Measurements from ENCODE around the gene FARSA. TPM values are rescaled to one million over a fixed set of nuclear protein-coding genes. Genes with fewer than 3 reads are reported as not detected.
A peak's percentile ranks its signal among the peaks of the same experiment; 100 is the strongest.

The FARSA gene
- total RNA-seq, 4 donors from 2014 or later, result 4.6 to 47.8 (median 20.5) TPM

DNA sequence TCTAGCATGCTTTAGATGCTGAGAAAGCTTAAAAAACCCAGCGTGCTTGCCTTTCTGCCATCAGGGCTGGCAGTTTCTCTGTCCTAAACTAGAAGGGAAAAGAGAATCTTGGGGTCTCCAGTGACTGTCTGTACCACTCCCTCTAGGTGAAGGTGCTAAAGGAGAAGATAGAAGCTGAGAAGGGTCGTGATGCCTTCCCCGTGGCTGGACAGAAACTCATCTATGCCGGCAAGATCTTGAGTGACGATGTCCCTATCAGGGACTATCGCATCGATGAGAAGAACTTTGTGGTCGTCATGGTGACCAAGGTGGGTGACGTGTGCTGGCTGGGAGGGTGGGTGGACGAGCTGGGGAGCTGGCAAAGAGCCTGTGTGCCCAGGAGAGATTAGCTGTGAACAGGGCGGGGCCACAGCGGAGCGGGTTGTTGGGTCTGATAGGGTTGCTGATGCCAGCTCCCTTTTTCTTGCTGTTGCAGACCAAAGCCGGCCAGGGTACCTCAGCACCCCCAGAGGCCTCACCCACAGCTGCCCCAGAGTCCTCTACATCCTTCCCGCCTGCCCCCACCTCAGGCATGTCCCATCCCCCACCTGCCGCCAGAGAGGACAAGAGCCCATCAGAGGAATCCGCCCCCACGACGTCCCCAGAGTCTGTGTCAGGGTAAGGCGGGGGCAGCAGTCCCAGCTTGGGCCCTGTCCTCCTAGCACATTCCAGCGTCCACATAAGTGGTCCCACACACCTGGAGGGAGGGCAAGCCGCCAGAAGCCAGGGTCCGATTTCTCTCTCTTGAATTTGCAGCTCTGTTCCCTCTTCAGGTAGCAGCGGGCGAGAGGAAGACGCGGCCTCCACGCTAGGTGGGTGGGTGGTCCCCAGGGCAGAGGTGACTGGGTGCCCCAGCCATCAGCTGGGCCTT is 14.4 kb upstream of the FARSA start:
- Histone ChIP-seq H3K27me3 (no peaks in the 10 kb centered on the region), H3K36me3 (no peaks in the 10 kb centered on the region), H3K4me1 (no peaks in the 10 kb centered on the region), H3K4me3 (no peak overlapping the region), H3K27ac (no peak overlapping the region), H3K9me3 (no peaks in the 10 kb centered on the region)
- no peak for TF ChIP-seq POLR2A (IDR thresholded peaks at IDR 0.05)
- TF ChIP-seq, protein P1, sequence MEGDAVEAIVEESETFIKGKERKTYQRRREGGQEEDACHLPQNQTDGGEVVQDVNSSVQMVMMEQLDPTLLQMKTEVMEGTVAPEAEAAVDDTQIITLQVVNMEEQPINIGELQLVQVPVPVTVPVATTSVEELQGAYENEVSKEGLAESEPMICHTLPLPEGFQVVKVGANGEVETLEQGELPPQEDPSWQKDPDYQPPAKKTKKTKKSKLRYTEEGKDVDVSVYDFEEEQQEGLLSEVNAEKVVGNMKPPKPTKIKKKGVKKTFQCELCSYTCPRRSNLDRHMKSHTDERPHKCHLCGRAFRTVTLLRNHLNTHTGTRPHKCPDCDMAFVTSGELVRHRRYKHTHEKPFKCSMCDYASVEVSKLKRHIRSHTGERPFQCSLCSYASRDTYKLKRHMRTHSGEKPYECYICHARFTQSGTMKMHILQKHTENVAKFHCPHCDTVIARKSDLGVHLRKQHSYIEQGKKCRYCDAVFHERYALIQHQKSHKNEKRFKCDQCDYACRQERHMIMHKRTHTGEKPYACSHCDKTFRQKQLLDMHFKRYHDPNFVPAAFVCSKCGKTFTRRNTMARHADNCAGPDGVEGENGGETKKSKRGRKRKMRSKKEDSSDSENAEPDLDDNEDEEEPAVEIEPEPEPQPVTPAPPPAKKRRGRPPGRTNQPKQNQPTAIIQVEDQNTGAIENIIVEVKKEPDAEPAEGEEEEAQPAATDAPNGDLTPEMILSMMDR (IDR thresholded peaks at IDR 0.05), result no peak
- no peak for DNase-seq
- intact Hi-C loops (cut with DNase I; ENCODE audit: low total_unique reads), result no loop called here

DNA sequence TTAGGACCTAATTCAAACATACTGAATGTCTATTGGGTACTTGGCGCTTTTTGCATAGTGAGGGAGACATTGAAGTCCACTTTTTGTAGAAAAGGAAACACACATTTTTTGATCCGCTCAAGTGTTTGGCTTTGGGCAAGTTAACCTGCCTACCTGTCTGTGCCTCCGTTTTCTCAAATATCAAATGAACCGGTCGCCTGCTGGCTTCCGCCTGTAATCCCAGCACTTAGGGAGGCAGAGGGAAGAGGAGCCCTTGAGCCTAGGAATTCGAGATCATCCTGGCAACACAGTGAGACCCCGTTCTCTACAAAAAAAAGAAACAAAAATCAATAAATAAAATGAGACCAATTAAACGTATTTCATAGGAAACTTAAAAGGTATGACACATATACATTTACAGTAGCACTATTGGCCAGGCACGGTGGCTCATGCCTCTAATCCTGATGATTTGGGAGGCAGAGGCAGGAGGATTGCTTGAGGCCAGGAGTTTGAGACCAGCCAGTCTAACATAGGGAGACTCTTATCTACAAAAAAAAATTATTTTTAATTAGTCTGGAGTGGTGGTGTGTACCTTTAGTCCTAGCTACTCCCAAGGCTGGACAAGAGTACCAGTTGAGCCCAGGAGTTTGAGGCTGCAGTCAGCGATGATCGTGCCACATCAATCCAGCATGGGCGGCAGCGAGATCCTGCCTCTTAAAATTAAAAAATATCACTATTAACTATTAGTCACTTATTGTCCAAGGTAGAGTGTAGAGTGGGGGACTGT is 13.4 kb upstream of the FARSA start:
- Histone ChIP-seq H3K36me3 (no peaks in the 10 kb centered on the region), H3K4me1 (no peaks in the 10 kb centered on the region), H3K4me3 (peak overlapping the region; percentile 77 to 99), H3K27me3 (no peaks in the 10 kb centered on the region), H3K9me3 (no peaks in the 10 kb centered on the region), H3K27ac (peak overlapping the region; percentile 72 to 99)
- no peak for DNase-seq
- no peak for TF ChIP-seq POLR2A (IDR thresholded peaks at IDR 0.05)
- TF ChIP-seq, protein P1 (IDR thresholded peaks at IDR 0.05), result no peak
- intact Hi-C loops (cut with DNase I; ENCODE audit: low total_unique reads), result no loop called here

DNA sequence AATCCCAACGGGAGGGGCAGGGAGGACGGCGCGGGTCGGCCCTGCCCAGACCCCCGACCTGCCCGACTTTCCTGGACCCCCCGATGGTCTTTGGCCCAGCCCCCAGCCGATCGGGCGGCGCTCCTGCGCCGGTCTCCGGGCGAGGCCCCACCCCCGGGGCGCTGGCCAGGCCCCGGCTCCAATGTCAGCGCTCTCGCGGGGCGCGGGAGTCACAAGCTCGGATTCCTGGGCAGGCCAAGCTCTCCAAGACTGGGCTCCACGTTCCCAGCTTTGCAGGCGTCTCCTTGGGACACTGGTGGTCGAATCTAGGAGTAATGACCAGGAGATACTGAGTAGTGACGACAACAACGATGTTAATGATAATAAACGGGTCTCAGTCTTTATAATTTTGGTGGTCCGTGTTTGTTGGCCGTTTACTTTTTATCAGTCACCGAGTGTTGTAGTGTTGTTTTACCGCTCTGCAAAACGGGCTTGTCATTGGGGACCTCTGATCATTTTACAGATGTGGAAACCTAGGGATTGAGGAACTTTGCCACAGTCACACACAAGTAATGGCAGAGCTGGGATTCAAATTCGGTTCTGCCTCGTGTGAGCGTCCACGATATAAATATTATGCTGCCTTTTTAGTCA is 12.7 kb upstream of the FARSA start:
- intact Hi-C loops (cut with DNase I; ENCODE audit: low total_unique reads), result no loop called here
- H3K27me3 ChIP-seq, result no peaks in the 10 kb centered on the region
- H3K9me3 ChIP-seq, result no peaks in the 10 kb centered on the region
- H3K27ac ChIP-seq, result peak overlapping the region; percentile 72 to 99
- DNase-seq, result peak; percentile 52 to 72
- peak overlapping the region; percentile 77 to 99 for H3K4me3 ChIP-seq
- no peaks in the 10 kb centered on the region for H3K4me1 ChIP-seq
- TF ChIP-seq POLR2A (IDR thresholded peaks at IDR 0.05), result no peak
- TF ChIP-seq, protein P1 (IDR thresholded peaks at IDR 0.05), result no peak
- H3K36me3 ChIP-seq, result no peaks in the 10 kb centered on the region

DNA sequence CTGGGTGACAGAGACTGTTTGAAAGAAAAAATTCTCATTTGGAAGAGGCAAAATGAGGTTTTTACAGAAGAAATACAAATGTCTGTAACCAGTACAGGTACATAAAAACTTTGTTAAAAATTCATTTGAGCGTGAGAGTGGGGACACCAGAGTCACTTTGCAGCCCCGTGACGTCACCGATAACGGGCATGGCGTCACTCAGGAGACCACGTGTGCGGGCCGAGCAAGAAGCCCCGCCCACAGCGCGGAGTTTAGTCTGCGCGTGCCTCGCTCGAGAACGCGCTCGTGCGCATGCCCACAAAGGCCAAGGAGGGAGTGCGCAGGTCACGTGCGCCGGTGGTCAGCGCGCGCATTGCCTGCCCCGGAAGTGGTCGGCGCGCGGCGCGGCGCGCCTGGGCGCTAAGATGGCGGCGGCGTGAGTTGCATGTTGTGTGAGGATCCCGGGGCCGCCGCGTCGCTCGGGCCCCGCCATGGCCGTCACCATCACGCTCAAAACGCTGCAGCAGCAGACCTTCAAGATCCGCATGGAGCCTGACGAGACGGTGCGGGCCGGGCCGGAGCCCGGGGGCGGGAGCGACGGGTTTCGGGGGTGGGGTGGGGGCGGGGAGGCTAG is 12.1 kb upstream of the FARSA start, which contains the start of gene RAD23A:
Gene RAD23A (plus strand): TSS at position 384 of the 613 bp plus-strand sequence. CDS start 87 bp downstream, at position 471.
- Histone ChIP-seq H3K4me3 (peak within 1 kb of the TSS; percentile 77 to 99), H3K27ac (peak within 1 kb of the TSS; percentile 72 to 99), H3K4me1 (peaks cover 0 to 5% of the 10 kb centered on the region in 2 donors), H3K9me3 (no peaks in the 10 kb centered on the region), H3K27me3 (no peaks in the 10 kb centered on the region), H3K36me3 (no peaks in the 10 kb centered on the region)
- intact Hi-C loops (cut with DNase I; ENCODE audit: low total_unique reads), result no loop called here
- peak; percentile 97 to 98 for DNase-seq
- TF ChIP-seq, protein P1 (IDR thresholded peaks at IDR 0.05), result peak in 2 of 4 experiments; percentile 27 to 47
- peak; percentile 78 to 93 for TF ChIP-seq POLR2A (IDR thresholded peaks at IDR 0.05)

Data from uterus (tissue), 4 donors.